Thymus (tissue), 11 donors: ENCODE data around the gene HTR1B. TPM values are rescaled to one million over a fixed set of nuclear protein-coding genes. Genes with fewer than 3 reads are reported as not detected.

Experiments used
- DNase-seq, 9 donors: peaks; one replicate each; pipeline ENCODE4 v3.0.0-alpha.2; 2013; ENCODE audit warnings: low spot score in 9 of 9, low read depth in 6 of 9, missing footprints in 1 of 9
- H3K27ac ChIP-seq, 2 donors: one replicate each; pipeline ENCODE4 v1.5.1; 2013; ENCODE audit warnings: control low read depth in 1 of 2, low read depth in 1 of 2, low read length in 1 of 2, mild to moderate bottlenecking in 1 of 2, moderate library complexity in 1 of 2
- H3K27me3 ChIP-seq, 2 donors: one replicate each; pipeline ENCODE4 v1.5.1; 2013; ENCODE audit warnings: low read length in 1 of 2; ENCODE audit not compliant: control insufficient read depth in 2 of 2, insufficient read depth in 1 of 2
- H3K36me3 ChIP-seq, 2 donors: one replicate each; pipeline ENCODE4 v1.5.1; 2013; ENCODE audit warnings: low read length in 1 of 2, mild to moderate bottlenecking in 1 of 2, moderate library complexity in 1 of 2; ENCODE audit not compliant: control insufficient read depth in 2 of 2, insufficient read depth in 2 of 2
- H3K4me1 ChIP-seq, 2 donors: one replicate each; pipeline ENCODE4 v1.5.1; 2013; ENCODE audit warnings: low read length in 2 of 2; ENCODE audit not compliant: control insufficient read depth in 2 of 2, insufficient read depth in 2 of 2
- H3K4me3 ChIP-seq, 2 donors: one replicate each; pipeline ENCODE4 v1.5.1; 2013; ENCODE audit warnings: low read length in 2 of 2, control low read depth in 1 of 2, mild to moderate bottlenecking in 1 of 2
- H3K9me3 ChIP-seq, 2 donors: one replicate each; pipeline ENCODE4 v1.5.1; 2013; ENCODE audit warnings: low read length in 1 of 2, mild to moderate bottlenecking in 1 of 2; ENCODE audit not compliant: control insufficient read depth in 2 of 2, insufficient read depth in 1 of 2
- WGBS: extraction: QIAGEN DNeasy Blood & Tissue Kit; methylation state at CpG from one replicate; pipeline ENCODE4 v1.1.7; 2013; 5-methylcytosine and 5-hydroxymethylcytosine counted together
- polyA plus RNA-seq: library from polyadenylated mRNA; stranded (reverse); fragments of 200-250 nt; gene quantifications from one replicate; pipeline ENCODE4 v1.2.3, GENCODE V29; 2013
- total RNA-seq: library from RNA; stranded (reverse); fragments of 120-200 nt; gene quantifications from one replicate; pipeline ENCODE4 v1.2.4, GENCODE V29; 2013
- donor health status: healthy.

HTR1B gene
- total and polyA plus RNA-seq, 2 donors, result 0.09 TPM; not detected in 1

DNA sequence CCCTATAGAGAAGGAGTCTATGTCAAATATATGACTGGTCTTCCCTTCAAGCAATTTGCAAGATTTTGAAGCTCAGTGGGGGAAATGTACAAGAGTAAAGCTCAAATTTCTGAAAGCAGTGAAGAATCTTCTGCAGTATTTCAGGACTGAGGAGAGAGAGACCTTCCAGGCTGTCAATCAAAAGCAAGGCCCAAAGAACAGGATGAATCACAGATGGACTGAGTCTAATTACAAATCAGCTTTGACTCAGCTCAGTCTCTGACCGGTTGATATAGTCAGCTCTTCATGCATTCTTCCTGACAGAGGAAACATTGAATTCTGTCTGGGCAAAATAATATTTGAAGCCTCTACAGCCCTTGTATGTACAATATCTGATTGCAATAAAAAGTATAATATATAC, 7.7 kb upstream of the HTR1B start:
- 84% methylated on average over 1 of the region's 1 CpG for WGBS
- no peak for DNase-seq
- H3K27ac ChIP-seq, result no peak overlapping the region
- H3K27me3 ChIP-seq, result peaks cover 0 to 15% of the 10 kb centered on the region in 2 donors
- H3K9me3 ChIP-seq, result no peaks in the 10 kb centered on the region
- H3K36me3 ChIP-seq, result no peaks in the 10 kb centered on the region
- H3K4me3 ChIP-seq, result no peak overlapping the region
- no peaks in the 10 kb centered on the region for H3K4me1 ChIP-seq

GRCh38 chr6:77468939-77469338, 5.6 kb upstream of the HTR1B start:
- H3K9me3 ChIP-seq, result no peaks in the 10 kb centered on the region
- H3K27me3 ChIP-seq, result peaks cover 11 to 35% of the 10 kb centered on the region in 2 donors
- DNase-seq, result no peak
- WGBS, result 69% methylated on average over 6 of the region's 6 CpGs
- H3K4me3 ChIP-seq, result no peak overlapping the region
- H3K4me1 ChIP-seq, result no peaks in the 10 kb centered on the region
- H3K27ac ChIP-seq, result no peak overlapping the region
- H3K36me3 ChIP-seq, result no peaks in the 10 kb centered on the region

DNA sequence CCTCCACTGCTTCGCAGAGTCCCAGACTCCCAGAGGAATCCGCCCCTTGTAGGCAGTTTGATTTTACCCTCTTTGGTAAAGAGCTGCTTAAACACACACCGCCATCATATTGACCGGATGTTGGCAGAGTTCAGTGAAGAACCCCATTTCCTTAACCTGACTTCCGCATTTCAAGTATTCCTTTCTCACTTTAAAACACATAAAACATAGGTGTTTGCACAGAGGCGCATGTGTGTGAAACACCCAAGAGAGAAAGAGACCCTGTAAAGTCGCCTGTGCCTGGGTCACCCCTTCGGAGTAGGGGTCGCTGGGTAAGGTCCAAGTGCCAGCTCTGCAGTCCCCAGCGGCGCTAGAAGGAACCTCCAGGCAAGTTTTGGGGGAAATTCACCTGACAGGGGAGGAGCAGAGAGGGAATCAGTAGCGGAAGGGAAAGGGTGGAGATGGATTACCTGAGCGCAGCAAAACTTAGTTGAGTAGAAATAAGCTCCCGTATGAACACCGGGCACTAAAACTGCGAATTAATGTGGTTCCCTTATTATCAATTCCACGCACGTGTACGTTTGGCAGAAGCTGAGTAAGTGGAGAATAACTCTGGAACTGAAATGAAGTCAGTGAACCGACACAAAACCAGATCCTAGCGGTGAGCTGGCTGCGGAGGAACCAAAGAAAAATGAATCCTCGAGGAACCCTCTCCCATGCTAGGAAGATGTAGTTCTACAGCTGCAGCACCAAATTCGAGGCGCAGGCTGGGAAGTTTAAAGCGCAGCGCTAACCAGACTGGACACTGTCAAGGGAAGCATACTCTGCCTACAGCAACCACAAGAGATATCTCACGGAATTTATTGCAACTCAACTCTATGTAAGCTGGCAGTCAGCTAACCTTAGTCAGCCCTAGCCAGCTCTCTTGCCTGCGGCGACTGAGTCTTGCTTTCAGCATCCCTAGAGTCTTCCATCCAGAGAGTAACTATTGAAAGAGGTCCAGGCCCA, 3.5 kb upstream of the HTR1B start:
- no peaks in the 10 kb centered on the region for H3K9me3 ChIP-seq
- peak overlapping the region; percentile 23 to 24 for H3K4me3 ChIP-seq
- WGBS, result 15% methylated on average over 30 of the region's 30 CpGs
- peak in 1 of 9 donors; percentile 8 for DNase-seq
- H3K27ac ChIP-seq, result no peak overlapping the region
- H3K4me1 ChIP-seq, result no peaks in the 10 kb centered on the region
- H3K36me3 ChIP-seq, result no peaks in the 10 kb centered on the region
- peaks cover 26 to 57% of the 10 kb centered on the region in 2 donors for H3K27me3 ChIP-seq

GRCh38 chr6:77466055-77466450, 2.8 kb upstream of the HTR1B start:
- WGBS, result 1% methylated on average over 17 of the region's 17 CpGs
- no peaks in the 10 kb centered on the region for H3K9me3 ChIP-seq
- H3K27ac ChIP-seq, result no peak overlapping the region
- H3K27me3 ChIP-seq, result peaks cover 26 to 60% of the 10 kb centered on the region in 2 donors
- H3K4me3 ChIP-seq, result peak overlapping the region; percentile 23 to 24
- no peaks in the 10 kb centered on the region for H3K4me1 ChIP-seq
- peak in 1 of 9 donors; percentile 3 for DNase-seq
- no peaks in the 10 kb centered on the region for H3K36me3 ChIP-seq

DNA sequence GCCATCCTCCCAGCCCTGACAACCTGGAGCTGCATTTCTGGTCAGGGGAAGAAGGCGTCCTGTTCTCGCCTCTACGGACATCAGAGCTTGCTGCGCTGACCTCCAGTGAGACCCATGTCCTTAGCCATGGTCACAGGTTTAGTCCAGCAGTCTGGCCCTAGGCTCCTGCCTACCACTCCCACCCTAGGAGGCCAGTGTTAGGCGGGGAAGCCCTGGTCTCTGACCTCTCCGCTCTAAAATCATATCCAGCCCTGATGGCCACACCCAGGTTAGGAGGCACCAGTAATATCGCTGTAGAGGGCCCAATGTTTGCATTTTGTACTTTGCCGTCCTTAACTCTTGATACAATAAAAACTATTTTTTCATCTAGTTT, 1.2 kb upstream of the HTR1B start:
- WGBS, result 29% methylated on average over 8 of the region's 8 CpGs
- Histone ChIP-seq H3K4me1 (no peaks in the 10 kb centered on the region), H3K4me3 (no peak overlapping the region), H3K36me3 (no peaks in the 10 kb centered on the region), H3K27me3 (peaks cover 26 to 60% of the 10 kb centered on the region in 2 donors), H3K27ac (no peak overlapping the region), H3K9me3 (no peaks in the 10 kb centered on the region)
- no peak for DNase-seq

GRCh38 chr6:77463861-77464494, 687 bp upstream of the HTR1B start:
- H3K4me1 ChIP-seq, result no peaks in the 10 kb centered on the region
- no peak overlapping the region for H3K4me3 ChIP-seq
- H3K9me3 ChIP-seq, result no peaks in the 10 kb centered on the region
- H3K36me3 ChIP-seq, result no peaks in the 10 kb centered on the region
- no peak overlapping the region for H3K27ac ChIP-seq
- peaks cover 26 to 60% of the 10 kb centered on the region in 2 donors for H3K27me3 ChIP-seq
- DNase-seq, result no peak
- WGBS, result 3% methylated on average over 53 of the region's 53 CpGs

DNA sequence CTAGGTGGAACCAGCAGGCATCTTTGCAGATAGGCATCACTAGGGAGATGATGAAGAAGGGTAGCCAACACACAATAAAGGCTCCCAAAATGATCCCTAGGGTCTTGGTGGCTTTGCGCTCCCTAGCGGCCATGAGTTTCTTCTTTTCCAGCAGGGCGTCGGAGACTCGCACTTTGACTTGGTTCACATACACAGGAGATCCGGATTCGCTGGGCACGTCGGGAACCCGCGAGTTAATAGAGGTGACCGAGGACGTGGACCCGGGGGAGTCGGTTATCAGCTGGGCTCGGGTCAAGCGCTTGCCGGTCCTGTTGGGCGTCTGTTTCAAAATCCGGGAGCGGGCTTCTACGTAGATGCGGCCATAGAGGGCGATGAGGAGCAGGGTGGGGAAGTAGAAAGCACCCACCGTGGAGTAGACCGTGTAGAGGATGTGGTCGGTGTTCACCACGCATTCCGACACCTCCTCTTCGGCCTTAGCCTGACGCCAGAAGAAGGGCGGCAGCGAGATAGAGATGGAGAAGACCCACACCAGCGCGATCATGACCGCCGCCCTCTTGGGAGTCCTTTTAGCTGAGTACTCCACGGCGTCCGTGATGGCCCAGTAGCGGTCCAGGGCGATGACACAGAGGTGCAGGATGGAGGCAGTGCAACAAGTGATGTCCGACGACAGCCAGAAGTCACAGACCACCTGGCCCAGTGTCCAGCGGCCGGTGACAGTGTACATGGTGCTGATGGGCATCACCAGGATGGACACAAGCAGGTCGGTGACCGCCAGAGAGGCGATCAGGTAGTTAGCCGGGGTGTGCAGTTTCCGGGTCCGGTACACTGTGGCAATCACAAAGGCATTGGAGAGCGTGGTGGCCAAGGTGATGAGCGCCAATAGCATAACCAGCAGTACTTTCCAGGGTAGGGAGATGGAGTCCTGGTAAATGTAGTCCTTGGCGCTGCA, 658 bp downstream of the HTR1B start:
- DNase-seq, result no peak
- Histone ChIP-seq H3K27ac (no peak overlapping the region), H3K27me3 (peaks cover 26 to 60% of the 10 kb centered on the region in 2 donors)

DNA sequence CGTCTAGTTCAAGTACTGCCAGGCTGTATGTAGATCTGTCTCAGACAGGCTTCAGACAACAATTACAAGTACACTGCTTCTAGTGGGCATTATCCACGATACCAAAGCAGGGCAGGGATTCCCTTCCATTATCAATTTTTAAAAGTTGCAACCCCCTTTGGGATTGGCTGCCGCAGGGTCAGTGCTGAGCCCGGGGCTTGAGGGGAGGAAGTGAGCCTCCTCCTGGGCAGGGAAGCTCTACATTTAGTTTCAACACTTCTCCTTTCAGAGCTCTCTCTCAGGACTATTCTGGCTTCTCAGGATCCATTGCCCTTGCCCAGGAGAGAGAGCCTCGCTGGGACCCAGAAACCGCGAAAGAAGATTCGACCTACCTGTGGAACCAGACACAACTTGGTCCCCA, 1.5 kb downstream of the HTR1B start:
- Histone ChIP-seq H3K9me3 (no peaks in the 10 kb centered on the region), H3K36me3 (no peaks in the 10 kb centered on the region), H3K27me3 (peaks cover 26 to 53% of the 10 kb centered on the region in 2 donors), H3K4me1 (no peaks in the 10 kb centered on the region), H3K27ac (no peak overlapping the region), H3K4me3 (no peak overlapping the region)
- no peak for DNase-seq
- 61% methylated on average over 8 of the region's 8 CpGs for WGBS

More for the DNA sequence above, 658 bp downstream of the HTR1B start:
- WGBS, result 7% methylated on average over 55 of the region's 55 CpGs
- Histone ChIP-seq H3K4me3 (no peak overlapping the region), H3K9me3 (no peaks in the 10 kb centered on the region), H3K36me3 (no peaks in the 10 kb centered on the region), H3K4me1 (no peaks in the 10 kb centered on the region)
